ENCODE data around the gene MRTFB. TPM values are rescaled to one million over a fixed set of nuclear protein-coding genes. Genes with fewer than 3 reads are reported as not detected.

Gene MRTFB
- total and polyA plus RNA-seq, 9 donors: 7.2 to 45.6 (median 36.6) TPM

DNA sequence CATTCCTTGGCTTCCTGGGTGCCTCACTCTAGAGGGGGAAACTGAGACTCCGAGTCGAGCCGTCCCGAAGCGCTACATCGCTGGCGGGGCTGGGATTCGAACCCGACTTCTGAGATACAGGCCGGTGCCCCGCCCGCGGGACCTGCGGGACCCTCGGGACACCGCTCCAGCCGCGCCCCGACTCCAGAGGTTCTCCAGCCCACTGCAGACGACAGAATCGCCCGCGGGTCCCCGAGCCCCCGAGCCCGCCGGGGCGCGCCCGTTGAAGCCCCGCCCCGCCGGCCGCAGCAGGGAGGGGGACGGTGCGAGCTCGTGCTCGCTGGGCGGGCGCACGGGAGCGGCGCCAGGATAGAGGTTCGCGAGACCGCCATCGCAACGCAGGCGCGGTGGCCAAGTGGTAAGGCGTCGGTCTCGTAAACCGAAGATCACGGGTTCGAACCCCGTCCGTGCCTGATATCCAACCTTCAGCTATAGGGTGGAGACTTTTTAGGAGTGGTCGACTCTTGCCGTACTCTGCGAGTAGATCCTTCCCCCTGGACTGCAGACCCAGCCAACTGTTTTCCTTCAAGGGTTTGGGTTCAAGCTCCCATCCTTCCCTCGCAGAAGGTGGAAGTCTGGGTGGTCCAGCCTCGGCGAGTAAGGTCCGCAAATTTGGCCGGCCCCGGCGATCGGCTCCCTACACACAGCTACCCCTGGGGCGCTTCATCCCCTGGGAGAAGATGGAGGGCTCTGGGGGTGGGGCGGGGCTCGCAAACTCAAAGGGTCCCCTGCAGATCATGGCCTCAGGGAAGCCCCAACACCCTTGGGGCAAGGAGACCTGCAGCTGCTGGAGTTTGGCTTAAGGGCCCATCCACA lies 214.6 kb downstream of the MRTFB start:
- H3K4me1 ChIP-seq (ENCODE audit: insufficient read depth): peaks cover 4% of the 10 kb centered on the region
- no peaks in the 10 kb centered on the region for H3K9me3 ChIP-seq
- 0 to 1% (median 1%) methylated on average over 56 to 72 of the region's 72 CpGs for WGBS, 3 donors
- intact Hi-C loops (cut with DNase I): loop anchor here in 1 of 4 donors (10.0 kb wide), 1 partner anchor 361 kb away; the partner anchor contains the start of gene ERCC4
- no peaks in the 10 kb centered on the region for H3K27me3 ChIP-seq
- peak; percentile 89 to 98 (median 94) for DNase-seq
- no peaks in the 10 kb centered on the region for H3K36me3 ChIP-seq
- peak overlapping the region; percentile 64 for H3K4me3 ChIP-seq
- TF ChIP-seq, protein P1, sequence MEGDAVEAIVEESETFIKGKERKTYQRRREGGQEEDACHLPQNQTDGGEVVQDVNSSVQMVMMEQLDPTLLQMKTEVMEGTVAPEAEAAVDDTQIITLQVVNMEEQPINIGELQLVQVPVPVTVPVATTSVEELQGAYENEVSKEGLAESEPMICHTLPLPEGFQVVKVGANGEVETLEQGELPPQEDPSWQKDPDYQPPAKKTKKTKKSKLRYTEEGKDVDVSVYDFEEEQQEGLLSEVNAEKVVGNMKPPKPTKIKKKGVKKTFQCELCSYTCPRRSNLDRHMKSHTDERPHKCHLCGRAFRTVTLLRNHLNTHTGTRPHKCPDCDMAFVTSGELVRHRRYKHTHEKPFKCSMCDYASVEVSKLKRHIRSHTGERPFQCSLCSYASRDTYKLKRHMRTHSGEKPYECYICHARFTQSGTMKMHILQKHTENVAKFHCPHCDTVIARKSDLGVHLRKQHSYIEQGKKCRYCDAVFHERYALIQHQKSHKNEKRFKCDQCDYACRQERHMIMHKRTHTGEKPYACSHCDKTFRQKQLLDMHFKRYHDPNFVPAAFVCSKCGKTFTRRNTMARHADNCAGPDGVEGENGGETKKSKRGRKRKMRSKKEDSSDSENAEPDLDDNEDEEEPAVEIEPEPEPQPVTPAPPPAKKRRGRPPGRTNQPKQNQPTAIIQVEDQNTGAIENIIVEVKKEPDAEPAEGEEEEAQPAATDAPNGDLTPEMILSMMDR (IDR thresholded peaks at IDR 0.05): peak in 1 of 3 donors; percentile 7
- TF ChIP-seq EP300 (IDR thresholded peaks at IDR 0.05) (no peak), POLR2A (IDR thresholded peaks at IDR 0.05) (peak; percentile 25)
- H3K27ac ChIP-seq: peak overlapping the region; percentile 75 to 90

DNA sequence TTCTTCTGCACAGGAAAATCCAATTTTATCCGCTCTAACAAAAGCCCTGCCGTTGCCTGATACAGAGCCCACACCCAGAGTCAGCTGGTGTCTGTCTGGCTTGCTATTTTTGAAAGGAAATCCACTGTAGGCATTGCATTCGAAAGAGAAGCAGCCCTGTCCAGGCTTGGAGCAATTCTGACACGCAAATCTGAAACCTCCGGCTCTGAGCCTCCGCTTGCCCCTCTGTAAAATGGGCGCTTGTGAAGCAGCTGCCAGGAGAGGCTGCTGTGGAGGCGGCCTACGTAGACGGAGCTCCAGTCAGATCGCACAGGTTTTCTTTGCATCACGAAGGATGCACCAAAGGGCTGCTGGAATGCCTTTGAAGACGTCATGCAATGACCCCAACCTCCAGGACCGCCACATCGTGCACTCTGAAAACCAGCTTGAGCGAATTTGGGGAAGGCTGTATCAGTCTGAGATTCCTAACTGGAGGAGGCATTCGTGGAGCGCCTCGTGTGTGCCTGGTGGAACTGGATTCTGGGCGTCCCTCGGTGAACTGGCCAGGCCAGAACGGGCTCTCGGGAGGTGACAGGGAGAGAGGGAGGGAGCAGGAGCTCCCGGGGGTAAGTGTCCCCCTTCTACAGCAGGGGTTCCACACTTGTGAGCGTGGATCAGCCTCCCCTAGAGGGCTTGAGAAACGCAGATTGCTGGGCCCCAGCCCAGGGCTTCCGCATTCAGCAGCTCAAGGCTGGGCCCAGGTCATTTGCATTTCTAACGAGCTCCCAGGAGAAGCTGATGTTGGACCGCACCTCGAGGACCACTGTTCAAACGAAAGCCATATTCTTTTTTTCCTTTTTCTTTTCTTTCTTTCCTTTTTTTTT lies 215.5 kb downstream of the MRTFB start:
- DNase-seq: peak in 2 of 5 donors; percentile 45 to 59
- TF ChIP-seq, protein P1 (IDR thresholded peaks at IDR 0.05): no peak
- TF ChIP-seq EP300 (IDR thresholded peaks at IDR 0.05) (no peak), POLR2A (IDR thresholded peaks at IDR 0.05) (no peak)
- WGBS, 3 donors: 25 to 42% (median 29%) methylated on average over 31 of the region's 31 CpGs
- intact Hi-C loops (cut with DNase I): loop anchor here in 1 of 4 donors (10.0 kb wide), 1 partner anchor 362 kb away; the partner anchor contains the start of gene ERCC4
- no peaks in the 10 kb centered on the region for H3K36me3 ChIP-seq
- H3K4me3 ChIP-seq: peak overlapping the region; percentile 64
- peaks cover 4% of the 10 kb centered on the region for H3K4me1 ChIP-seq (ENCODE audit: insufficient read depth)
- no peaks in the 10 kb centered on the region for H3K9me3 ChIP-seq
- H3K27me3 ChIP-seq: no peaks in the 10 kb centered on the region
- peak overlapping the region in 1 of 2 donors; percentile 29 for H3K27ac ChIP-seq

DNA sequence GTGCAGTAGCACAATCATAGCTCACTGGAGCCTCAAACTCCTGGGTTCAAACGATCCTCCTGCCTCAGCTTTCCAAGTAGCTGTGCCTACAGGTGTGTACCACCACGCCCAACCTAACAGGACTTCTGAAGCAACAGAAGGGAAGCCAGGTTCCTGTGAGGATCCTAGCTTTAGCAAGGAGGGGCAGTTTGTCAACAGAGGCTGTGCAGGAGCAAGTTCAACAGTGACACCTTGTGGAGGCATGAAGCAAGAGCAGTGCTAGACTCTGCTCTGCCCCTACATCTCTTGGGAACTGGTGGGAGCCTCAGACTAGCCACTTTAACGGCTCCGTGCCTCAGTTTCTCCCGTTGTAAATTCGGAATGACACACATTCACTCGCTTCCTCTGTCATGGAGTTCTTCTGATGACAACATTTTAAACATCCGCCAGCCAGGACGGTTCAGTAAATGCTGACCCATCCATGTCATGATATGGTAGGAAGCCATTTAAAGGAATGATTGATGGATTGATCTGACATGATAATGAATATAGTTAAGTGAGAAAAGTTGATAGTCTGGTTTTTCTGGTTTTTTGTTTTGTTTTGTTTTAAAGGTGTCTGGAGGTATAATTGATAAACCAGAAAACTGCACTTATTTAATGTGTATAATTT lies 218.7 kb downstream of the MRTFB start:
- no peak for DNase-seq
- H3K36me3 ChIP-seq: no peaks in the 10 kb centered on the region
- TF ChIP-seq, protein P1 (IDR thresholded peaks at IDR 0.05): no peak
- TF ChIP-seq EP300 (IDR thresholded peaks at IDR 0.05): no peak
- no peak for TF ChIP-seq POLR2A (IDR thresholded peaks at IDR 0.05)
- WGBS, 3 donors: 46 to 56% (median 48%) methylated on average over 9 of the region's 9 CpGs
- H3K4me1 ChIP-seq (ENCODE audit: insufficient read depth): peaks cover 4% of the 10 kb centered on the region
- intact Hi-C loops (cut with DNase I): loop anchor here in 1 of 4 donors (10.0 kb wide), 1 partner anchor 365 kb away; the partner anchor contains the start of gene ERCC4
- H3K9me3 ChIP-seq: no peaks in the 10 kb centered on the region
- no peaks in the 10 kb centered on the region for H3K27me3 ChIP-seq
- no peak overlapping the region for H3K4me3 ChIP-seq
- no peak overlapping the region for H3K27ac ChIP-seq

DNA sequence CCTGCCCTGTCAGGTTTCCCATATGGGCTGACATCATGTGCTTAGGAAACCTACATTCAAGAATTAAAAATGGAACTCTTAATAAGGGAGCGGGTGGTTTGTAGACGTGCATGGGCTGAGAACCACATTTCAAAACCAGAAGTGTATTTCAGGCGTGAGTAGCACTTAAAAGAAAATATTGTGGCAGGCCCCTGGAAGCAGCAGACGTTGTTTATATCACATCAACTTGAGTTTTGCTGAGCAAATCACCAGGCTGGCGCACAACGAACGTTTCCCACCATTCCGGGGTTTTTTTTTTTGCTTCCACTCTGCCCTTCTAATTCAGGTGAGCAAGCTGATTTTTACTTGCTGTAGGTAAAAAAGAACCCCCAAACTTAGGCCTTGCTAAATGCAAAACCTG lies 220.2 kb downstream of the MRTFB start:
- WGBS, 3 donors: 79 to 88% (median 82%) methylated on average over 8 of the region's 8 CpGs
- no peaks in the 10 kb centered on the region for H3K9me3 ChIP-seq
- intact Hi-C loops (cut with DNase I): no loop called here
- DNase-seq: no peak
- H3K4me3 ChIP-seq: no peak overlapping the region
- no peak for TF ChIP-seq EP300 (IDR thresholded peaks at IDR 0.05)
- no peak for TF ChIP-seq POLR2A (IDR thresholded peaks at IDR 0.05)
- TF ChIP-seq, protein P1 (IDR thresholded peaks at IDR 0.05): no peak
- H3K36me3 ChIP-seq: no peaks in the 10 kb centered on the region
- H3K4me1 ChIP-seq (ENCODE audit: insufficient read depth): peaks cover 4% of the 10 kb centered on the region
- no peaks in the 10 kb centered on the region for H3K27me3 ChIP-seq
- no peak overlapping the region for H3K27ac ChIP-seq
